Measurements from ENCODE around the gene NPHP4. TPM values are rescaled to one million over a fixed set of nuclear protein-coding genes. Genes with fewer than 3 reads are reported as not detected.

NPHP4 gene
- total RNA-seq, 1 donor from 2014 or later, result 16.1 TPM

GRCh38 chr1:5872886-5873285 is 119.3 kb downstream of the NPHP4 start:
- peaks cover 70% of the 10 kb centered on the region for H3K36me3 ChIP-seq
- no peaks in the 10 kb centered on the region for H3K9me3 ChIP-seq
- no peak overlapping the region for H3K27ac ChIP-seq
- H3K27me3 ChIP-seq (ENCODE audit: low read depth), result no peaks in the 10 kb centered on the region
- no peak overlapping the region for H3K4me3 ChIP-seq
- intact Hi-C loops (cut with DNase I), result no loop called here
- TF ChIP-seq, protein P1, sequence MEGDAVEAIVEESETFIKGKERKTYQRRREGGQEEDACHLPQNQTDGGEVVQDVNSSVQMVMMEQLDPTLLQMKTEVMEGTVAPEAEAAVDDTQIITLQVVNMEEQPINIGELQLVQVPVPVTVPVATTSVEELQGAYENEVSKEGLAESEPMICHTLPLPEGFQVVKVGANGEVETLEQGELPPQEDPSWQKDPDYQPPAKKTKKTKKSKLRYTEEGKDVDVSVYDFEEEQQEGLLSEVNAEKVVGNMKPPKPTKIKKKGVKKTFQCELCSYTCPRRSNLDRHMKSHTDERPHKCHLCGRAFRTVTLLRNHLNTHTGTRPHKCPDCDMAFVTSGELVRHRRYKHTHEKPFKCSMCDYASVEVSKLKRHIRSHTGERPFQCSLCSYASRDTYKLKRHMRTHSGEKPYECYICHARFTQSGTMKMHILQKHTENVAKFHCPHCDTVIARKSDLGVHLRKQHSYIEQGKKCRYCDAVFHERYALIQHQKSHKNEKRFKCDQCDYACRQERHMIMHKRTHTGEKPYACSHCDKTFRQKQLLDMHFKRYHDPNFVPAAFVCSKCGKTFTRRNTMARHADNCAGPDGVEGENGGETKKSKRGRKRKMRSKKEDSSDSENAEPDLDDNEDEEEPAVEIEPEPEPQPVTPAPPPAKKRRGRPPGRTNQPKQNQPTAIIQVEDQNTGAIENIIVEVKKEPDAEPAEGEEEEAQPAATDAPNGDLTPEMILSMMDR (IDR thresholded peaks at IDR 0.05), result no peak
- H3K4me1 ChIP-seq, result no peaks in the 10 kb centered on the region
- DNase-seq, result no peak
- ATAC-seq, result no peak

DNA sequence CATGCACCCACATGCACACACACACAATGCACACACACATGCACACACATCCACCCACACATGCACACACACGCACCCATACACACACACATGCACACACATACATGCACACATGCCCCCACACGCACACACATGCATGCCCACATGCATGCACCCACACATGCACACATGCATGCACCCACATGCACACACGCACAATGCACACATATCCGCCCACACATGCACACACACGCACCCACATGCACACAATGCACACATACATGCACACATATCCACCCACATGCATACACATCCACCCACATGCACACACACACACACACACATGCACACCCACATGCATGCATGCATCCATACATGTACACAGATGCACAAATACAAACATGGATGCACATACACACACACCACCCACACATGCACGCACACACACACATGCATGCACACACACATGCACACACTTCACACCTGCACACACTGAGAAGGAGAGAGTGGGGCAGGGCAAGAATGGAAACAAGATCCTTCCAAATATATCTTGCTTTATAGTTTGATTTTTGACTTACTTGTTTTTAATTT is 123.2 kb downstream of the NPHP4 start:
- TF ChIP-seq, protein P1 (IDR thresholded peaks at IDR 0.05), result no peak
- Histone ChIP-seq H3K4me1 (no peaks in the 10 kb centered on the region), H3K27me3 (ENCODE audit: low read depth) (no peaks in the 10 kb centered on the region), H3K36me3 (peaks cover 50% of the 10 kb centered on the region), H3K9me3 (no peaks in the 10 kb centered on the region), H3K27ac (no peak overlapping the region), H3K4me3 (no peak overlapping the region)
- intact Hi-C loops (cut with DNase I), result no loop called here
- ATAC-seq (no peak), DNase-seq (no peak)

DNA sequence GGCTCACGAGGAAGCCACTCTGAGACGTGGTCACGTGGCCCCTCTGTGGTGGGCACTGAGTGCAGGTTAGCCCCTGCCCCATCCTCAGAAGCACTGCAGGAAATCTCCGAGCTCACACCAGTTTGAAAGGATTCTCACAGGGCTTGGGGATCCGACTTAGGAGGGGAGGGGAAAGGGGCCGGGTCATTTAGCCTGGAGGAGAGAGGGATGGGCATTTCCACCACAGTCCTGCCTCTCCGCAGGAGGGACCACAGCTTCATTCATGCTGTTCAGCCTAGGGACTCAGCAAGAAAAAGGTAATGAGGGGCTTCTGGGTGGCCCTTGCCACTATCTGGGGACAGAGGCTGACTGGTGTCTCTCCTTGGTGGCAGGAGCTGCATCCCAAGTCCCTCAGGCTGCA is 126.5 kb downstream of the NPHP4 start:
- intact Hi-C loops (cut with DNase I), result no loop called here
- DNase-seq (no peak), ATAC-seq (no peak)
- Histone ChIP-seq H3K27ac (no peak overlapping the region), H3K9me3 (no peaks in the 10 kb centered on the region), H3K36me3 (peaks cover 48% of the 10 kb centered on the region), H3K4me1 (no peaks in the 10 kb centered on the region), H3K4me3 (no peak overlapping the region), H3K27me3 (ENCODE audit: low read depth) (no peaks in the 10 kb centered on the region)
- TF ChIP-seq, protein P1 (IDR thresholded peaks at IDR 0.05), result no peak

DNA sequence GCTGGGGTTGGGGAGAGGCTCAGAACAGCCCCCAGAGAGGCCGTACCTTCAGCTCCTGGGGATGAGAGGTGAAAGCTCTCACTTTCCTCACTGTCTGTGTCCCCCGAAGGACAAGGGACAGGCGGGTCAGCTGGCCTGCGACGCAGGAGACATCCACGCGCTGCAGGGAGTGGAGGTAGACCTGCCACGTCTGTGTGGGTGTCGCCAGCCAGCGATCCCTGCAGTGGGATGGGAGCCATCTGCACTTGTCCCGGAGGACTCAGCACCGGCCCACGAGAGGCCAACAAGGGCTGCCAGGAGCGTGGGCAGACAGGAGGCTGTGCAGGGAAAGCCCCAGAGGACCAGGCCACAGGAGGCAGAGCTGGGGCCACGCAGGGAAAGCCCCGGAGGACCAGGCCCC is 127.2 kb downstream of the NPHP4 start:
- intact Hi-C loops (cut with DNase I), result no loop called here
- ATAC-seq (no peak), DNase-seq (no peak)
- peaks cover 47% of the 10 kb centered on the region for H3K36me3 ChIP-seq
- H3K27ac ChIP-seq, result no peak overlapping the region
- H3K27me3 ChIP-seq (ENCODE audit: low read depth), result no peaks in the 10 kb centered on the region
- no peaks in the 10 kb centered on the region for H3K4me1 ChIP-seq
- TF ChIP-seq, protein P1 (IDR thresholded peaks at IDR 0.05), result no peak
- no peak overlapping the region for H3K4me3 ChIP-seq
- H3K9me3 ChIP-seq, result no peaks in the 10 kb centered on the region

DNA sequence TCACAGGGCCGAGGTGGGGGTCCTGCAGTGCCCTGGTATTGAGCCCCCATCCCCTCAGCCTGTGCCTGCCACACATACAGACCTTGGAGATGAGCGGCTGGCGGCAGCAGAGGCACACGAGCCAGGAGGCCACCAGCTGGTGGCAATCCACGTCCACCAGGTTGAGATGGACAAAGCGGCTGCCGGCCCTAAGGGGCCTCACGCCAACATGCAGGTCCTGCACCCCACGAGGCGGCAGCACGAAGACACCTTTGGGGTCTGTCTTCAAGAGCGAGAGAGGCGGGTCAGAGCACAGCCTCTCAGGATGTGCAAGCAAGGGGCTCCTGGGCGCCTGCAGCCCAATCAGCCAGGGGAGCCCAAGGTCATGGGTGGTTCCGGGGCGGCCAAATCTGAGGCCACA is 128.0 kb downstream of the NPHP4 start:
- TF ChIP-seq, protein P1 (IDR thresholded peaks at IDR 0.05), result no peak
- Histone ChIP-seq H3K4me3 (no peak overlapping the region), H3K27ac (no peak overlapping the region), H3K36me3 (peaks cover 47% of the 10 kb centered on the region), H3K4me1 (no peaks in the 10 kb centered on the region), H3K27me3 (ENCODE audit: low read depth) (no peaks in the 10 kb centered on the region), H3K9me3 (no peaks in the 10 kb centered on the region)
- ATAC-seq (no peak), DNase-seq (no peak)
- intact Hi-C loops (cut with DNase I), result no loop called here
